MCF 10A (cell line): ENCODE results near the gene ANKRD26. TPM values are rescaled to one million over a fixed set of nuclear protein-coding genes. Genes with fewer than 3 reads are reported as not detected.
A peak's percentile ranks its signal among the peaks of the same experiment; 100 is the strongest.

ENCODE experiments used
- BruUV-seq: library from RNA; stranded (reverse); fragments of 400-500 nt; replicated peaks from 2 replicates; lab custom pipeline; 2021; lab: Mats Ljungman, UMichigan
- CTCF ChIA-PET: fragments of 300-600 bp; sonication (Branson Sonifier 250); formaldehyde crosslinking; extraction: SDS; loops from one replicate; lab custom pipeline; 2021; ENCODE audit warnings: antibody characterized with exemption, inconsistent platforms; lab: Yijun Ruan, JAX
- POLR2A ChIA-PET: fragments of 300-600, 350-650 bp; sonication (Branson Sonifier 250); formaldehyde crosslinking; extraction: SDS; loops from one replicate; lab custom pipeline; 2020; ENCODE audit warnings: antibody characterized with exemption, inconsistent platforms; lab: Yijun Ruan, JAX
- DNase-seq: peaks from one replicate; pipeline ENCODE4 v3.0.0-alpha.2; 2018; ENCODE audit not compliant: unreplicated experiment
- H3K27ac Mint-ChIP-seq: one replicate; pipeline ENCODE4 v1.8.0; 2022; ENCODE audit warnings: mild to moderate bottlenecking, low read depth, mixed read lengths; ENCODE audit not compliant: unreplicated experiment
- H3K27me3 Mint-ChIP-seq: one replicate; pipeline ENCODE4 v1.8.0; 2022; ENCODE audit warnings: mixed read lengths; ENCODE audit not compliant: insufficient read depth, unreplicated experiment
- H3K36me3 Mint-ChIP-seq: one replicate; pipeline ENCODE4 v1.8.0; 2022; ENCODE audit warnings: mild to moderate bottlenecking, moderate library complexity, mixed read lengths; ENCODE audit not compliant: insufficient read depth, unreplicated experiment
- H3K4me1 Mint-ChIP-seq: one replicate; pipeline ENCODE4 v1.8.0; 2022; ENCODE audit warnings: mixed read lengths; ENCODE audit not compliant: insufficient read depth, unreplicated experiment
- H3K4me3 Mint-ChIP-seq: one replicate; pipeline ENCODE4 v1.8.0; 2022; ENCODE audit warnings: mild to moderate bottlenecking, moderate library complexity, mixed read lengths; ENCODE audit not compliant: unreplicated experiment
- H3K9me3 Mint-ChIP-seq: one replicate; pipeline ENCODE4 v1.8.0; 2022; ENCODE audit warnings: mixed read lengths; ENCODE audit not compliant: unreplicated experiment
- intact Hi-C: fragments of 100-400 bp; cut with micrococcal nuclease; formaldehyde crosslinking; loops from 2 replicates; pipeline ENCODE4 v1.14.1; 2022
- total RNA-seq: library from RNA; stranded (reverse); gene quantifications from 2 replicates; pipeline ENCODE4 v1.2.3, GENCODE V29; 2022
- TF ChIP-seq, protein P1 (sequence below): fragments of 200-600 bp; IDR thresholded peaks from one replicate; pipeline ENCODE4 v1.8.0; 2022; ENCODE audit warnings: antibody characterized with exemption, mild to moderate bottlenecking; ENCODE audit not compliant: unreplicated experiment

ANKRD26 gene
- total RNA-seq, 1 experiment from 2014 or later, result 6.5 TPM

DNA sequence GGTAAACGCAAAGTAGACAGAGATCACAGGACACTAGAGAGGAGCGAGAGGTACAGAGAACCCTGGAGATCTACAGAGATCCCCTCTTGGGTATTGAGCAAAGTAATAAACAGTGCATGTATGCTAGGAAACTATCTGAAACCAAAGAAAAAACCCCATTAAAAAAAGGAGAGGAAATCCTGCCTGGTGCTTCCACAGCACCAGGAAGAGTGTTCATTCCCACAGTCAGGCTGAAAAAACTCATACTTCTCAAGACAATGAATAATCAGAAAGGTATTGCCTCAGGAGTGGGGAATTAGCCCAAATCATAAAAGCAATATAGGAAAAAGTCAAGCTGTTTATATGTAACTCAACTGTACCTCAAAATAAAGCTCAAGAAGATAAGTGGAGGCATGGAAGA lies 59.1 kb downstream of the ANKRD26 start:
- Mint-ChIP-seq H3K27me3 (no peaks in the 10 kb centered on the region), H3K4me3 (no peak overlapping the region), H3K9me3 (no peaks in the 10 kb centered on the region), H3K27ac (no peak overlapping the region), H3K4me1 (peaks cover 6% of the 10 kb centered on the region), H3K36me3 (peaks cover 59% of the 10 kb centered on the region)
- TF ChIP-seq, protein P1, sequence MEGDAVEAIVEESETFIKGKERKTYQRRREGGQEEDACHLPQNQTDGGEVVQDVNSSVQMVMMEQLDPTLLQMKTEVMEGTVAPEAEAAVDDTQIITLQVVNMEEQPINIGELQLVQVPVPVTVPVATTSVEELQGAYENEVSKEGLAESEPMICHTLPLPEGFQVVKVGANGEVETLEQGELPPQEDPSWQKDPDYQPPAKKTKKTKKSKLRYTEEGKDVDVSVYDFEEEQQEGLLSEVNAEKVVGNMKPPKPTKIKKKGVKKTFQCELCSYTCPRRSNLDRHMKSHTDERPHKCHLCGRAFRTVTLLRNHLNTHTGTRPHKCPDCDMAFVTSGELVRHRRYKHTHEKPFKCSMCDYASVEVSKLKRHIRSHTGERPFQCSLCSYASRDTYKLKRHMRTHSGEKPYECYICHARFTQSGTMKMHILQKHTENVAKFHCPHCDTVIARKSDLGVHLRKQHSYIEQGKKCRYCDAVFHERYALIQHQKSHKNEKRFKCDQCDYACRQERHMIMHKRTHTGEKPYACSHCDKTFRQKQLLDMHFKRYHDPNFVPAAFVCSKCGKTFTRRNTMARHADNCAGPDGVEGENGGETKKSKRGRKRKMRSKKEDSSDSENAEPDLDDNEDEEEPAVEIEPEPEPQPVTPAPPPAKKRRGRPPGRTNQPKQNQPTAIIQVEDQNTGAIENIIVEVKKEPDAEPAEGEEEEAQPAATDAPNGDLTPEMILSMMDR, result no peak
- BruUV-seq, result no TSS peak
- no peak for DNase-seq
- intact Hi-C loops, result no loop called here
- ChIA-PET CTCF (no interaction called here), POLR2A (no interaction called here)

DNA sequence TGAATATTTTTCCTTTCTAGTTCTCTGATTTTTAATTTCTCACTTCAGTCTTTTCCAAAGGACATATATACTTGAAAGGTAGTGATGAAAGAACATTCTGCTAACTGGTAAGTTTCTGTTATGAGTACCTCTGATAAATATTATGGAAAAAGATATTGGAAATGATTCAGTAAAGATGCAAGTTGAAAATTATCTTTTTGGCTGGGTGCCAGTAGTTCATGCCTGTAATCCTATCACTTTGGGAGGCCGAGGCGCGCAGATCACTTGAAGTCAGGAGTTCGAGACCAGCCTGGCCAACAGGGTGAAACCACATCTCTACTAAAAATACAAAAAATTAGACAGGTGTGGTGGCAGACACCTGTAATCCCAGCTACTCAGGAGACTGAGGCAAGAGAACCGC lies 62.1 kb downstream of the ANKRD26 start:
- Mint-ChIP-seq H3K27me3 (no peaks in the 10 kb centered on the region), H3K27ac (no peak overlapping the region), H3K4me3 (no peak overlapping the region), H3K36me3 (peaks cover 68% of the 10 kb centered on the region), H3K4me1 (peaks cover 6% of the 10 kb centered on the region), H3K9me3 (no peaks in the 10 kb centered on the region)
- TF ChIP-seq, protein P1, result no peak
- no TSS peak for BruUV-seq
- CTCF ChIA-PET, result no interaction called here
- DNase-seq, result peak; percentile 0
- intact Hi-C loops, result no loop called here
- POLR2A ChIA-PET, result no interaction called here

DNA sequence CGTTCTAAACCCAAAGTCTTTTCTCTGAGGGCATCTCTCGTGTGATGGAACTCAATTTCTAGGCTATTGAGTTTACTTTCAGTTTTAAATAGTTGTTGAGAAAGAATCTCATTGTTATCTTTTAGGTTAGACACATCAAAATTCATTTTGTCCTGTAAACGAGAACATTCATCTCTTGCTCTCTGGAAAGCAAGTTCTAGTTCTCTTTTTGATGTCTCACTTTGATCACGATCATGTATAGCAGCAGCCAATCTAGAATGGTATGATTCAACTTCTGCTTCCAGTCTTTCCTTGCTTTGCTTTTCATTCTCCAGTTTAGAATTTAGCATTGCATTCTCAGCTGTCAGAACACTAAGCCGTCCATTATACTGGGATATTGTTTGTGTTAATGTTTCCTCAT lies 65.1 kb downstream of the ANKRD26 start:
- ChIA-PET CTCF (no interaction called here), POLR2A (no interaction called here)
- Mint-ChIP-seq H3K4me3 (no peak overlapping the region), H3K9me3 (no peaks in the 10 kb centered on the region), H3K27me3 (no peaks in the 10 kb centered on the region), H3K36me3 (peaks cover 64% of the 10 kb centered on the region), H3K4me1 (no peaks in the 10 kb centered on the region), H3K27ac (no peak overlapping the region)
- DNase-seq, result no peak
- TSS peak; percentile 73 for BruUV-seq
- intact Hi-C loops, result no loop called here
- TF ChIP-seq, protein P1, result no peak

DNA sequence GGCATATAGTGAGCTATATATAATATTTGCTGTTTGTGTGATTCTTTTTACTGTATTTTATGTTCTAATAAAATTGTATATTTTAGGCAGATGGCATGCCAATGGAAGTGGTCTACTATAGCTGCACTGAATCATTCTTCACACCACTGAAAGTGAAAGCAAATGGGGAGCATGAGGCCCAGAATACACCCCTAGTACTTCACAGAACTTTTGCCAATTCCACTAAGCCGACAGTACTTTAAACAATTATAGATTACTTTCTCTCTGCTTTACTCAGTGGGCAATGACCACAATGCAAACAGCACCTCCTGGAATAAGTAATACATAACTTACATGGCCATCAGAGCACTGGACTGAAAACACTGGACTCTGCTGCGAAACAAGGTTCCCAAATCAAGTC lies 70.2 kb downstream of the ANKRD26 start:
- CTCF ChIA-PET, result no interaction called here
- Mint-ChIP-seq H3K4me1 (no peaks in the 10 kb centered on the region), H3K27ac (no peak overlapping the region), H3K9me3 (no peaks in the 10 kb centered on the region), H3K27me3 (no peaks in the 10 kb centered on the region), H3K4me3 (no peak overlapping the region), H3K36me3 (peaks cover 64% of the 10 kb centered on the region)
- no peak for DNase-seq
- TF ChIP-seq, protein P1, result no peak
- intact Hi-C loops, result no loop called here
- no TSS peak for BruUV-seq
- POLR2A ChIA-PET, result no interaction called here
